Left ventricle myocardium inferior (tissue), 1 donor: ENCODE measurements around the gene UMOD. TPM values are rescaled to one million over a fixed set of nuclear protein-coding genes. Genes with fewer than 3 reads are reported as not detected.

Experiments
- DNase-seq: peaks from one replicate; pipeline ENCODE4 v3.0.0-alpha.2; 2020
- H3K27ac ChIP-seq: fragments of 200-600 bp; replicated peaks from 2 replicates; pipeline ENCODE4 v1.8.0; 2021
- H3K27me3 ChIP-seq: fragments of 200-600 bp; 2 replicates; pipeline ENCODE4 v1.8.0; 2021; ENCODE audit warnings: low read depth
- H3K36me3 ChIP-seq: fragments of 200-600 bp; 2 replicates; pipeline ENCODE4 v1.8.0; 2021
- H3K4me1 ChIP-seq: fragments of 200-600 bp; 2 replicates; pipeline ENCODE4 v1.8.0; 2021
- H3K4me3 ChIP-seq: fragments of 200-600 bp; 2 replicates; pipeline ENCODE4 v1.8.0; 2021; ENCODE audit warnings: mild to moderate bottlenecking, moderate library complexity
- H3K9me3 ChIP-seq: fragments of 200-600 bp; replicated peaks from 2 replicates; pipeline ENCODE4 v1.8.0; 2021
- intact Hi-C: fragments of 100-400 bp; cut with micrococcal nuclease; formaldehyde crosslinking; loops from one replicate; pipeline ENCODE4 v1.11.0; 2022
- total RNA-seq: library from RNA; stranded (reverse); fragmentation: NEBNext Ultra II Directional; extraction: Animal tissue kit (Norgen Biotek cat#: 25700); gene quantifications from one replicate; pipeline ENCODE4 v1.2.1, GENCODE V29; 2021
- TF ChIP-seq, protein P1 (sequence below): fragments of 200-600 bp; IDR thresholded peaks from 2 replicates; pipeline ENCODE4 v1.8.0; 2021; ENCODE audit warnings: antibody characterized with exemption, mild to moderate bottlenecking, borderline replicate concordance
- donor health status: DM: no; HTN: yes; CAD: no; lungs with severe emphysema.

The UMOD gene
- total RNA-seq, 1 donor from 2014 or later: not detected

DNA sequence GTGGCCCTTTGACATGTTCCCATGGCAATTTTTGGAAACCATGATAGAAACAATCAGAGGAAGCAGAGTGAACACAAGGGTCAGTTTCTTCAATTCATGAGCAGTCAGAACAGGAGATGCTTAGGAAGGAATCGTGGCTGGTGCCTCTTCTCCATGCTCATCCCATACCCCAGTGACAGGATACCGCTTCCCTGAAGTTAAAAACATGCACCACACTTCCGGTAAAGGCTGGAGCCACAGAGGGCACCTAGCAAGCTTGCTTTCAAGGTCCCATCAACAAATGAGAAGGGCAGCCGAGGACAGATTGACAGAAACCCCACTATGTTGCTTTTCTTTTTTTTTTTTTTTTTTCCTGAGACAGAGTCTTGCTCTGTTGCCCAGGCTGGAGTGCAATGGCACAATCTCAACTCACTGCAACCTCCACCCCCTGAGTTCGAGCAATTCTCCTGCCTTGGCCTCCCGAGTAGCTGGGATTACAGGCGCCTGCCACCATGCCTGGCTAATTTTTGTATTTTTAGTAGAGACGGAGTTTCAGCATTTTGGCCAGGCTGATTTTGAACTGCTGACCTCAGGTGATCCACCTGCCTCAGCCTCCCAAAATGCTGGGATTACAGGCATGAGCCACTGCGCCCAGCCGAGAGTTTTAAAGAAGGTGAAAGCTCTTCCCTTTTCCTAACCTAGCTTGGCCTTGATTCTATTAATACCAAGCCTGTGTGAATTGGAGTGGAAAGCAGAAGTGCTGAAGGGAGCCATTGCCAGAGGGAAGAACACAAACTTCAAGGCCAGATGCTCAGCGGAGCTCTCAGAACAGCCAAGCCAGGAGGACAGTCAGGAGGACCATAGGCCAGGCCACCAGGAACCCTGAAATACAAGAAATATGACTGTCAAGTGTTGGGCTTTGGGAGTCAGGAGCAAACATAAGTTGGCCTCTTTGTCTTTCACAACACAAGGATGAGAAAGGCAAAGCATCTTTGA, 41.8 kb downstream of the UMOD start:
- Histone ChIP-seq H3K9me3 (no peaks in the 10 kb centered on the region), H3K27ac (no peak overlapping the region), H3K4me1 (no peaks in the 10 kb centered on the region), H3K27me3 (peaks cover 57% of the 10 kb centered on the region), H3K36me3 (no peaks in the 10 kb centered on the region), H3K4me3 (no peak overlapping the region)
- no peak for DNase-seq
- intact Hi-C loops: no loop called here
- TF ChIP-seq, protein P1, sequence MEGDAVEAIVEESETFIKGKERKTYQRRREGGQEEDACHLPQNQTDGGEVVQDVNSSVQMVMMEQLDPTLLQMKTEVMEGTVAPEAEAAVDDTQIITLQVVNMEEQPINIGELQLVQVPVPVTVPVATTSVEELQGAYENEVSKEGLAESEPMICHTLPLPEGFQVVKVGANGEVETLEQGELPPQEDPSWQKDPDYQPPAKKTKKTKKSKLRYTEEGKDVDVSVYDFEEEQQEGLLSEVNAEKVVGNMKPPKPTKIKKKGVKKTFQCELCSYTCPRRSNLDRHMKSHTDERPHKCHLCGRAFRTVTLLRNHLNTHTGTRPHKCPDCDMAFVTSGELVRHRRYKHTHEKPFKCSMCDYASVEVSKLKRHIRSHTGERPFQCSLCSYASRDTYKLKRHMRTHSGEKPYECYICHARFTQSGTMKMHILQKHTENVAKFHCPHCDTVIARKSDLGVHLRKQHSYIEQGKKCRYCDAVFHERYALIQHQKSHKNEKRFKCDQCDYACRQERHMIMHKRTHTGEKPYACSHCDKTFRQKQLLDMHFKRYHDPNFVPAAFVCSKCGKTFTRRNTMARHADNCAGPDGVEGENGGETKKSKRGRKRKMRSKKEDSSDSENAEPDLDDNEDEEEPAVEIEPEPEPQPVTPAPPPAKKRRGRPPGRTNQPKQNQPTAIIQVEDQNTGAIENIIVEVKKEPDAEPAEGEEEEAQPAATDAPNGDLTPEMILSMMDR: no peak

- DNase-seq: no peak
- TF ChIP-seq, protein P1: no peak
- H3K9me3 ChIP-seq: no peaks in the 10 kb centered on the region
- no peaks in the 10 kb centered on the region for H3K36me3 ChIP-seq
- H3K4me3 ChIP-seq: no peak overlapping the region
- H3K27ac ChIP-seq: no peak overlapping the region
- peaks cover 60% of the 10 kb centered on the region for H3K27me3 ChIP-seq
- no peaks in the 10 kb centered on the region for H3K4me1 ChIP-seq
- intact Hi-C loops: no loop called here
Observed at GRCh38 chr16:20309786-20310185, 42.7 kb downstream of the UMOD start.

DNA sequence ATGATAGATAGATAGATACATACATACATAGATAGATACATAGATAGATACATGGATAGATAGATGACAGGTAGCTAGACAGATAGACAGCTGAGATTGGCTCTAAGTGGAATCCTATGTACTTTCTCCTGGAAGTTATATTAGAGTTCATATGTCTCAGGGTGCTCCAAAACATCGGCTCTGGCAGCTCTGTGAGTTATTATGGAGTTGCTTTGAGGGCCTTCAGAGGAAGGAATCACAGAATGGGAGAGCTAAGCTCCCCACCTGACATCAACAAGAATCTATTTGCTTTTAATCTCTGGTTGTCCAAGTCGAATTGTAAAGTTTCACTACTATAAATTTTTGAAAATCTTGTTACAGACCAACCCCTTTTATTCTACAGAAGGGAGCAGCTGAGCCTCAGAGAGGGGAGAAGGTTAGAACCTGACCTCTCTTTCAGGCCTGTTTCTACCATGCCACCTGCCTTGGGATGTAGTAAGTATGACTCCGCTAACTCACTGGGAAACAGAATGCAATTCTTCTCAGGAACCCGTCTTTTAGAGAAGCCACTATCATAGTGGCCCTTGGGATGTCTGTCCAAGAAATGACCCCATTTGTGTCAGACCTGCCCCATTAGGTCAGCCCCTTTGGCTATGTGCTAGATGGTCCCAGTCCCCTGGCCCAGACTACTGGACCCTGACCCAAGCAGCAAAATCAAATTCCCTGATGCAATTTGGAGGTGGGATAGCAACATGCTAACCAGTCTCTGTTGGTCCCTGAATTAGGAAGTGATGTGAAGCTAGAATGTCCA, 43.5 kb downstream of the UMOD start:
- H3K36me3 ChIP-seq: no peaks in the 10 kb centered on the region
- no peak overlapping the region for H3K27ac ChIP-seq
- no peaks in the 10 kb centered on the region for H3K4me1 ChIP-seq
- TF ChIP-seq, protein P1: no peak
- H3K9me3 ChIP-seq: no peaks in the 10 kb centered on the region
- H3K27me3 ChIP-seq: peaks cover 54% of the 10 kb centered on the region
- no peak overlapping the region for H3K4me3 ChIP-seq
- no peak for DNase-seq
- intact Hi-C loops: no loop called here

DNA sequence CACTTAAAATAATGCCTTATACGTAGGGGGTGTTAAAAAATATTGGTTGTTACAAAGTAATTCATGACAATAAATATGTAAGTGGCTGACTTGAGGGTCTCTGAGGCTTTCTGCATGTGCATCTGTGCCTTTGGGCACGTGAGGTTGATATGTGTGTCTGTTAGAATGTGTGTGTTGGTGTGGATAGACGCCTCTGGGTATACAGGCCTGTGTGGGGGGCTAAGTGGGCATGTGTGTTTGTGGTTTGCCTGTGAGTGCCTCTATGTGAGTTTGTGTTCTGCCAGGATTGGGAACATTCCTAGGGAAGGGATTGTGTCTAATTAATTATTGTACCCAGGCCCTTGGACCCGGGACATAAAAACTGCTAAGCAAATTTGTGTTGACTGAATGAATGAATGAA, 44.2 kb downstream of the UMOD start:
- no peak overlapping the region for H3K4me3 ChIP-seq
- intact Hi-C loops: no loop called here
- TF ChIP-seq, protein P1: no peak
- no peak overlapping the region for H3K27ac ChIP-seq
- H3K36me3 ChIP-seq: no peaks in the 10 kb centered on the region
- DNase-seq: no peak
- no peaks in the 10 kb centered on the region for H3K9me3 ChIP-seq
- H3K4me1 ChIP-seq: no peaks in the 10 kb centered on the region
- peaks cover 48% of the 10 kb centered on the region for H3K27me3 ChIP-seq

DNA sequence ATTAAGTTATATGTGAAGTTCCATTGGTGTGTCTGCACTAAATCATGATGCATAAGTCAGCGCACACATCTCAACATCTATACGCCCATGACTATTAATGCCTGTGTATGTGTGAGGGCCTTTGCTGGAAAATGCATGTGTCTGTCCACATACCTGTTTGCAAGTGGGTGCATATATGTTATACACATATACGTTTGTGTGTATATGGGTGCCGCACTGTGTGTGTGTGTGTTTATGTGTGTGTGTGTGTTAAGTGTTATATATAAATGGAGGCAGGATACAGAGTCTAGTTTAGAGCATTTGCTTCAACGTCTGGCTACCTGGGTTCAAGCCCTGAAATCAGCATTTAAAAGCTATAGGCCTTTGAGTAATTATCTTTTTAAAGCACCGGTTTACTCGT, 44.7 kb downstream of the UMOD start:
- intact Hi-C loops: no loop called here
- Histone ChIP-seq H3K4me1 (no peaks in the 10 kb centered on the region), H3K36me3 (no peaks in the 10 kb centered on the region), H3K27ac (no peak overlapping the region), H3K4me3 (no peak overlapping the region), H3K9me3 (no peaks in the 10 kb centered on the region), H3K27me3 (peaks cover 50% of the 10 kb centered on the region)
- no peak for DNase-seq
- TF ChIP-seq, protein P1: no peak
